Esophagus muscularis mucosa (tissue), 4 donors: ENCODE results near the gene GPX8. TPM values are rescaled to one million over a fixed set of nuclear protein-coding genes. Genes with fewer than 3 reads are reported as not detected.
A peak's percentile ranks its signal among the peaks of the same experiment; 100 is the strongest.

Experiments
- DNase-seq: peaks from one replicate; pipeline ENCODE4 v3.0.0-alpha.2; 2017; ENCODE audit errors: extremely low spot score
- H3K27ac ChIP-seq, 4 donors: fragments of 200-600 bp; sonication (generic); replicated peaks in 1 of 4; 1 replicate in 3 of 4; 2 replicates in 1 of 4; pipeline ENCODE4 v1.5.1; 2016 to 2019; ENCODE audit warnings: mild to moderate bottlenecking in 1 of 4
- H3K27me3 ChIP-seq, 4 donors: fragments of 200-600 bp; sonication (generic); one replicate each; pipeline versions ENCODE4 v1.5.1 to v1.6.0; 2016 to 2019
- H3K36me3 ChIP-seq, 4 donors: fragments of 200-600 bp; sonication (generic); one replicate each; pipeline ENCODE4 v1.5.1; 2016 to 2019
- H3K4me1 ChIP-seq, 4 donors: fragments of 200-600 bp; sonication (generic); one replicate each; pipeline ENCODE4 v1.5.1; 2016 to 2019
- H3K4me3 ChIP-seq, 4 donors: fragments of 200-600 bp; sonication (generic); 1 replicate in 2 of 4; 2 replicates in 2 of 4; pipeline ENCODE4 v1.5.1; 2016 to 2019; ENCODE audit warnings: mild to moderate bottlenecking in 4 of 4, moderate library complexity in 1 of 4
- H3K9me3 ChIP-seq, 4 donors: fragments of 200-600 bp; sonication (generic); 1 replicate in 3 of 4; 2 replicates in 1 of 4; pipeline ENCODE4 v1.5.1; 2016 to 2019
- CTCF ChIP-seq, 3 experiments: fragments of 200-600 bp in 2 of 3; fragments of 450-650 bp in 1 of 3; sonication (generic) in 2 of 3; IDR thresholded peaks; one replicate each; pipeline ENCODE4 v1.5.1; 2017 to 2019; ENCODE audit warnings: antibody characterized with exemption in 3 of 3, mild to moderate bottlenecking in 2 of 3, moderate library complexity in 1 of 3
- EP300 ChIP-seq: sonication (generic); formaldehyde crosslinking; IDR thresholded peaks from one replicate; pipeline ENCODE4 v1.6.1; 2017; ENCODE audit warnings: antibody characterized with exemption
- POLR2A ChIP-seq: fragments of 450-650 bp; IDR thresholded peaks from one replicate; pipeline ENCODE4 v1.6.1; 2017; ENCODE audit warnings: antibody characterized with exemption, moderate library complexity, mild to moderate bottlenecking, low read depth
- POLR2AphosphoS5 ChIP-seq, 2 donors: sonication (generic); formaldehyde crosslinking; IDR thresholded peaks; one replicate each; pipeline ENCODE4 v1.6.1; 2017; ENCODE audit warnings: antibody characterized with exemption in 2 of 2
- WGBS: methylation state at CpG from one replicate; pipeline ENCODE4 v1.1.5; 2018; 5-methylcytosine and 5-hydroxymethylcytosine counted together
- intact Hi-C: fragments of 100-400 bp; cut with DNase I; formaldehyde crosslinking; loops from one replicate; pipeline ENCODE4 v1.15.1; 2023
- total RNA-seq, 4 donors: library from RNA; depleted of rRNA; stranded (reverse); fragments of >200 nt; gene quantifications; one replicate each; pipeline versions ENCODE4 v1.1.0 to v1.2.1, GENCODE V29; 2016

The GPX8 gene
- total RNA-seq, 4 donors from 2014 or later = 8.4 to 12.5 (median 9.3) TPM

GRCh38 chr5:55141945-55142690, 17.9 kb upstream of the GPX8 start:
- WGBS = 91% methylated on average over 9 of the region's 9 CpGs
- Histone ChIP-seq H3K4me1 (peaks cover 0 to 4% (median 0%) of the 10 kb centered on the region in 4 donors), H3K4me3 (no peak overlapping the region), H3K9me3 (no peaks in the 10 kb centered on the region), H3K27ac (no peak overlapping the region), H3K36me3 (no peaks in the 10 kb centered on the region), H3K27me3 (peaks cover 0 to 6% (median 2%) of the 10 kb centered on the region in 4 donors)
- intact Hi-C loops = no loop called here
- TF ChIP-seq POLR2A (no peak), CTCF (IDR thresholded peaks at IDR 0.05) (no peak), POLR2AphosphoS5 (IDR thresholded peaks at IDR 0.05) (no peak)
- DNase-seq = peak; percentile 83

- no peak for TF ChIP-seq POLR2A
- TF ChIP-seq EP300 = no peak
- no peak for TF ChIP-seq POLR2AphosphoS5 (IDR thresholded peaks at IDR 0.05)
- TF ChIP-seq CTCF (IDR thresholded peaks at IDR 0.05) = no peak
- Histone ChIP-seq H3K4me1 (peaks cover 0 to 4% (median 0%) of the 10 kb centered on the region in 4 donors), H3K27me3 (peaks cover 0 to 6% (median 3%) of the 10 kb centered on the region in 4 donors), H3K36me3 (no peaks in the 10 kb centered on the region), H3K4me3 (no peak overlapping the region), H3K9me3 (no peaks in the 10 kb centered on the region), H3K27ac (no peak overlapping the region)
- DNase-seq = peak; percentile 8
- intact Hi-C loops = no loop called here
- WGBS = 50% methylated on average over 4 of the region's 4 CpGs
Measured at GRCh38 chr5:55143624-55144023, 16.3 kb upstream of the GPX8 start.

- Histone ChIP-seq H3K9me3 (no peaks in the 10 kb centered on the region), H3K4me3 (no peak overlapping the region), H3K36me3 (no peaks in the 10 kb centered on the region), H3K27ac (no peak overlapping the region), H3K4me1 (peaks cover 0 to 4% (median 0%) of the 10 kb centered on the region in 4 donors), H3K27me3 (peaks cover 0 to 15% (median 4%) of the 10 kb centered on the region in 4 donors)
- no peak for TF ChIP-seq POLR2A
- DNase-seq = no peak
- WGBS = 88% methylated on average over 8 of the region's 8 CpGs
- intact Hi-C loops = no loop called here
Measured at GRCh38 chr5:55146080-55146479, 13.9 kb upstream of the GPX8 start.

GRCh38 chr5:55146543-55147151, 13.3 kb upstream of the GPX8 start:
- H3K27me3 ChIP-seq = peaks cover 0 to 17% (median 4%) of the 10 kb centered on the region in 4 donors
- no peak overlapping the region for H3K27ac ChIP-seq
- no peak overlapping the region for H3K4me3 ChIP-seq
- peak; percentile 92 for DNase-seq
- intact Hi-C loops = no loop called here
- TF ChIP-seq EP300 (no peak), CTCF (IDR thresholded peaks at IDR 0.05) (peak; percentile 76 to 92 (median 82)), POLR2A (no peak), POLR2AphosphoS5 (IDR thresholded peaks at IDR 0.05) (no peak)
- no peaks in the 10 kb centered on the region for H3K36me3 ChIP-seq
- H3K4me1 ChIP-seq = peaks cover 0 to 4% (median 0%) of the 10 kb centered on the region in 4 donors
- 6% methylated on average over 11 of the region's 11 CpGs for WGBS
- H3K9me3 ChIP-seq = no peaks in the 10 kb centered on the region

GRCh38 chr5:55149308-55149795, 10.6 kb upstream of the GPX8 start:
- no peak for TF ChIP-seq POLR2A
- no peak for TF ChIP-seq CTCF (IDR thresholded peaks at IDR 0.05)
- no peak for TF ChIP-seq EP300
- TF ChIP-seq POLR2AphosphoS5 (IDR thresholded peaks at IDR 0.05) = no peak
- peaks cover 0 to 22% (median 4%) of the 10 kb centered on the region in 4 donors for H3K27me3 ChIP-seq
- DNase-seq = peak; percentile 55
- H3K27ac ChIP-seq = no peak overlapping the region
- H3K4me3 ChIP-seq = no peak overlapping the region
- peaks cover 0 to 4% (median 0%) of the 10 kb centered on the region in 4 donors for H3K4me1 ChIP-seq
- no peaks in the 10 kb centered on the region for H3K36me3 ChIP-seq
- intact Hi-C loops = no loop called here
- 71% methylated on average over 2 of the region's 2 CpGs for WGBS
- no peaks in the 10 kb centered on the region for H3K9me3 ChIP-seq
